Uterus (tissue), 4 donors: ENCODE measurements around the gene TTC13. TPM values are rescaled to one million over a fixed set of nuclear protein-coding genes. Genes with fewer than 3 reads are reported as not detected.

Experiments used
- DNase-seq, 2 donors: peaks; one replicate each; pipeline ENCODE4 v3.0.0-alpha.2; 2019 to 2020
- H3K27ac ChIP-seq, 2 donors: fragments of 200-600 bp; sonication (generic); 1 replicate in 1 of 2; 2 replicates in 1 of 2; pipeline ENCODE4 v1.5.1; 2016 to 2018
- H3K27me3 ChIP-seq, 2 donors: fragments of 200-600 bp; sonication (generic); one replicate each; pipeline ENCODE4 v1.5.1; 2018 to 2019; ENCODE audit warnings: control low read depth in 1 of 2
- H3K36me3 ChIP-seq, 2 donors: fragments of 200-600 bp; sonication (generic); one replicate each; pipeline ENCODE4 v1.5.1; 2019; ENCODE audit warnings: control low read depth in 1 of 2
- H3K4me1 ChIP-seq, 2 donors: fragments of 200-600 bp; sonication (generic); one replicate each; pipeline ENCODE4 v1.5.1; 2018 to 2019; ENCODE audit warnings: control low read depth in 1 of 2
- H3K4me3 ChIP-seq, 2 donors: fragments of 200-600 bp; sonication (generic); 1 replicate in 1 of 2; 2 replicates in 1 of 2; pipeline ENCODE4 v1.5.1; 2018 to 2019; ENCODE audit warnings: mild to moderate bottlenecking in 1 of 2
- H3K9me3 ChIP-seq, 2 donors: fragments of 200-600 bp; sonication (generic); one replicate each; pipeline ENCODE4 v1.5.1; 2019; ENCODE audit warnings: control low read depth in 1 of 2
- POLR2A ChIP-seq, 2 donors: fragments of 450-650 bp; IDR thresholded peaks; one replicate each; pipeline ENCODE4 v1.6.1; 2016; ENCODE audit warnings: antibody characterized with exemption in 2 of 2, mild to moderate bottlenecking in 1 of 2, moderate library complexity in 1 of 2
- intact Hi-C: fragments of 100-400 bp; cut with DNase I; formaldehyde crosslinking; loops from one replicate; pipeline ENCODE4 v1.15.1; 2023; ENCODE audit warnings: low total_unique reads
- total RNA-seq, 4 donors: library from RNA; depleted of rRNA in 3 of 4; stranded (reverse); fragments of >200 nt in 3 of 4; gene quantifications; one replicate each; pipeline versions ENCODE4 v1.1.0 to v1.2.4, GENCODE V29; 2014 to 2023
- TF ChIP-seq, protein P1 (sequence below), 4 experiments: fragments of 200-600 bp in 2 of 4; fragments of 450-650 bp in 2 of 4; sonication (generic) in 2 of 4; IDR thresholded peaks; one replicate each; pipeline ENCODE4 v1.5.1; 2016 to 2019; ENCODE audit warnings: antibody characterized with exemption in 4 of 4, mild to moderate bottlenecking in 2 of 4, moderate library complexity in 1 of 4
- donor health status: DM: yes; HTN: yes; CAD: no.

The TTC13 gene
- total RNA-seq, 4 donors from 2014 or later: 6.9 to 49.1 (median 30.0) TPM

DNA sequence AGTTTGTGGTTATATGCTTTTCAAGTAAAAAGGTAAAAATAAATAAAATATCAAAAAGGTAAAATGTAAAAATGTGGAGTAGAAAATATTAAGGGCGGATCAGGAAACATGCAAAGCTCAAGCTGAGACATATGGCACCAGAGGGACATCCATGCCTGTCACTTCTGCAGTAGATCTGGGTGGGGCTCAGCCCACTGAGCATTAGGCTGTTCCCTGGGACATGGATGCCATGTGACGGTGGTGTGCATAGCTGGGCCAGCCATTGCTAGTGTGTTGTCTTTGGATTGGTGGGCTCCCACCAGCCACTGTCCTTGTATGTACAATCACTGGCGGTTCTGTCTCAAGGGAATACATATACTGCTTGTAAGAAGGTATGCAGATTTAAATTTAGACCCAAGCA, 3.0 kb downstream of the TTC13 start:
- H3K4me3 ChIP-seq: no peak overlapping the region
- intact Hi-C loops: no loop called here
- H3K27me3 ChIP-seq: no peaks in the 10 kb centered on the region
- no peak for DNase-seq
- TF ChIP-seq POLR2A (IDR thresholded peaks at IDR 0.05): no peak
- TF ChIP-seq, protein P1, sequence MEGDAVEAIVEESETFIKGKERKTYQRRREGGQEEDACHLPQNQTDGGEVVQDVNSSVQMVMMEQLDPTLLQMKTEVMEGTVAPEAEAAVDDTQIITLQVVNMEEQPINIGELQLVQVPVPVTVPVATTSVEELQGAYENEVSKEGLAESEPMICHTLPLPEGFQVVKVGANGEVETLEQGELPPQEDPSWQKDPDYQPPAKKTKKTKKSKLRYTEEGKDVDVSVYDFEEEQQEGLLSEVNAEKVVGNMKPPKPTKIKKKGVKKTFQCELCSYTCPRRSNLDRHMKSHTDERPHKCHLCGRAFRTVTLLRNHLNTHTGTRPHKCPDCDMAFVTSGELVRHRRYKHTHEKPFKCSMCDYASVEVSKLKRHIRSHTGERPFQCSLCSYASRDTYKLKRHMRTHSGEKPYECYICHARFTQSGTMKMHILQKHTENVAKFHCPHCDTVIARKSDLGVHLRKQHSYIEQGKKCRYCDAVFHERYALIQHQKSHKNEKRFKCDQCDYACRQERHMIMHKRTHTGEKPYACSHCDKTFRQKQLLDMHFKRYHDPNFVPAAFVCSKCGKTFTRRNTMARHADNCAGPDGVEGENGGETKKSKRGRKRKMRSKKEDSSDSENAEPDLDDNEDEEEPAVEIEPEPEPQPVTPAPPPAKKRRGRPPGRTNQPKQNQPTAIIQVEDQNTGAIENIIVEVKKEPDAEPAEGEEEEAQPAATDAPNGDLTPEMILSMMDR (IDR thresholded peaks at IDR 0.05): no peak
- H3K36me3 ChIP-seq: no peaks in the 10 kb centered on the region
- no peaks in the 10 kb centered on the region for H3K9me3 ChIP-seq
- H3K27ac ChIP-seq: no peak overlapping the region
- H3K4me1 ChIP-seq: peaks cover 4 to 8% of the 10 kb centered on the region in 2 donors

DNA sequence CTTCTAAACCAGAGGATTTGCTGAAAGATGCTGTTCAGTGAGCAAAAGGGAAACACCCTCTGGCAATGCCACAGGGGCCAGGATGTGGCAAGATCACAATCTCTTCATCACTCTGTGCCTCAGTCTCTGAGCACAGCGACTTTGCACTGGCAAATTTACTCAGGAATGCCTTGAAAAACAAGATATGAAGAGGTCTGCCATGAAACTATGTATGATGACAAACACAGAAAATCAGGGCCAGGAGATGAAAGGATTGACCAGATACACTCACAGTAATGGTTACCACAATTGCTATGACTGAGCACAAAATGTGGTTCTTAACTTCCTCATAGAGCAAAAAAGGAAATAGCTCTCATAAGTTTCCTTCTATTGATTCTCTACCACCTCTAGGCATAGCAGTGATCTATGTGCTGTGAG, 5.8 kb downstream of the TTC13 start:
- Histone ChIP-seq H3K27me3 (no peaks in the 10 kb centered on the region), H3K4me1 (peaks cover 0 to 8% of the 10 kb centered on the region in 2 donors), H3K9me3 (no peaks in the 10 kb centered on the region), H3K36me3 (no peaks in the 10 kb centered on the region), H3K4me3 (no peak overlapping the region), H3K27ac (no peak overlapping the region)
- TF ChIP-seq, protein P1 (IDR thresholded peaks at IDR 0.05): no peak
- no peak for TF ChIP-seq POLR2A (IDR thresholded peaks at IDR 0.05)
- intact Hi-C loops: no loop called here
- DNase-seq: no peak

DNA sequence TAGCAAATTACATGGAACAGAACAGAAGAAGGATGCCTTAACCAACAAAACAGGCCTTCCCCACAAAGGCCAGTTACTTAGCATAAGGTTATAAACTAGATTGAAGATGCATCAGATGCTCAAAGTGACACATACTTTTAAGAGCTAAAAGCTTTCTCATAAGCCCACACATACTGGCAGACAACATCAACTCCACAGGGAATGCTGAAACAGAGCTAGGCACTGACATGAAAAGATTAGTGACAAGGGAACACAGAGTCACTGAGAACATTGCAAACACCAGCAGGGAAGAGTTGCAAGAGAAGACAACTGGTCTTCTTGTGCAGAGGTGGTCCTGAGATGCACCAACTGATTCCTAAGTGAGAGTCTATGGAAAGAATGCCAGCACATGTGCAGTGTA, 6.9 kb downstream of the TTC13 start:
- H3K4me3 ChIP-seq: no peak overlapping the region
- H3K27me3 ChIP-seq: no peaks in the 10 kb centered on the region
- H3K4me1 ChIP-seq: no peaks in the 10 kb centered on the region
- no peak overlapping the region for H3K27ac ChIP-seq
- no peak for DNase-seq
- H3K9me3 ChIP-seq: no peaks in the 10 kb centered on the region
- TF ChIP-seq, protein P1 (IDR thresholded peaks at IDR 0.05): no peak
- no peak for TF ChIP-seq POLR2A (IDR thresholded peaks at IDR 0.05)
- H3K36me3 ChIP-seq: no peaks in the 10 kb centered on the region
- intact Hi-C loops: no loop called here

DNA sequence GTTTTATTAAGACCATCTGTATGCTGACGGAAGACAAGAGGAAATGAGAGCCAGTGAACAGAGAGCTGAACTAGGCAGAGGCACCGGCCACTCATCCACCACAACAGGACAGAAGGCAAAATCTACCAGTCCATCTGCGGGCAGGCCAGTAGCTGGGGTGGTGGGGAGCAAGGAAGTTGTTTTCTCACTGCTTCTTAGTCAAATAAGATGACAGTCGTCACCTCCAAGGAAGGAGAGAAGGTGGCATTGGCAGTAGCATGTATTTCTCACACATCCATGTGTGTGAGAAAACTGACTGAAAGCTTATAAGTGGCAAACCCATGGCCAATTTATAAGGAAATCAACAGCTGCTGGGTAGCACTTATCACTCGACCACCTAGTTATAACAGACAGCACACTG, 8.2 kb downstream of the TTC13 start:
- TF ChIP-seq, protein P1 (IDR thresholded peaks at IDR 0.05): no peak
- TF ChIP-seq POLR2A (IDR thresholded peaks at IDR 0.05): no peak
- H3K36me3 ChIP-seq: no peaks in the 10 kb centered on the region
- H3K4me1 ChIP-seq: no peaks in the 10 kb centered on the region
- H3K27me3 ChIP-seq: no peaks in the 10 kb centered on the region
- H3K9me3 ChIP-seq: no peaks in the 10 kb centered on the region
- no peak overlapping the region for H3K27ac ChIP-seq
- no peak for DNase-seq
- intact Hi-C loops: no loop called here
- no peak overlapping the region for H3K4me3 ChIP-seq

DNA sequence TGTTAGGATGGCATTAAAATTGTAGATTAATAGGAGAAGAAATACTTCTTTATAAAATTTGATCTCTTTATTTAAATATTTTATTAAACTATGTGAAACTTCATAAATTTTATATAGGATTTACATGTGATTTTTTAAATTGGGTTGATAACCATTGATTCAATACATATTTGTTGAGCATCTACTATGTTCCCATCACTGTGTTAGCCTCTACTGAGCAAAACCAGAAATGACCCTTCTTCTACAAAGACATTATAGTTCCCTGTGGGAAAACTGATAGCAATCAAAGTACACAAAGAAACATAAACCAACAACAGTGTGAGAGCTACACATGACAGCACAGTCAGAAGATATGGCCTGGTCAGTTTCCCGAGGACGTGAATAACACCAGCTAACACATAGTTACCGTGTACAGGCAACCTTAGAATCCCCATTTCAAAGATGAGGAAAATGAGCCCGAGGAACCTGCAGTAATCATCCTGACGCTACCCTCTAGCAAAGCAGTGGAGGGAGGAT, 12.2 kb downstream of the TTC13 start:
- H3K27me3 ChIP-seq: no peaks in the 10 kb centered on the region
- no peaks in the 10 kb centered on the region for H3K9me3 ChIP-seq
- intact Hi-C loops: no loop called here
- H3K4me3 ChIP-seq: no peak overlapping the region
- no peak overlapping the region for H3K27ac ChIP-seq
- TF ChIP-seq POLR2A (IDR thresholded peaks at IDR 0.05): no peak
- TF ChIP-seq, protein P1 (IDR thresholded peaks at IDR 0.05): no peak
- DNase-seq: no peak
- H3K36me3 ChIP-seq: no peaks in the 10 kb centered on the region
- H3K4me1 ChIP-seq: no peaks in the 10 kb centered on the region
